ENCODE data around the gene TOB1.

TOB1 gene

GRCh38 chr17:50848039-50848438 is 18.1 kb downstream of the TOB1 start:
- Histone ChIP-seq H3K4me3 (ENCODE audit: low read depth in 1 of 2, low read length in 2 of 2) (no peak overlapping the region), H3K36me3 (ENCODE audit: control insufficient read depth in 1 of 2, insufficient read depth in 2 of 2, low read length in 2 of 2) (no peaks in the 10 kb centered on the region), H3K27me3 (ENCODE audit: control insufficient read depth in 1 of 2, insufficient read depth in 2 of 2, low read length in 2 of 2) (no peaks in the 10 kb centered on the region), H3K27ac (ENCODE audit: low read depth, low read length) (no peak overlapping the region), H3K9me3 (ENCODE audit: control insufficient read depth in 1 of 2, low read length in 2 of 2) (no peaks in the 10 kb centered on the region), H3K4me1 (ENCODE audit: control insufficient read depth in 1 of 2, insufficient read depth in 2 of 2, low read length in 2 of 2) (peaks cover 12 to 20% of the 10 kb centered on the region in 2 donors), H3K9ac (ENCODE audit: low read depth in 1 of 2, low read length in 2 of 2) (no peak overlapping the region)

GRCh38 chr17:50847566-50847965 is 18.6 kb downstream of the TOB1 start:
- H3K4me3 ChIP-seq (ENCODE audit: low read depth in 1 of 2, low read length in 2 of 2), result no peak overlapping the region
- H3K27me3 ChIP-seq (ENCODE audit: control insufficient read depth in 1 of 2, insufficient read depth in 2 of 2, low read length in 2 of 2), result no peaks in the 10 kb centered on the region
- H3K9me3 ChIP-seq (ENCODE audit: control insufficient read depth in 1 of 2, low read length in 2 of 2), result no peaks in the 10 kb centered on the region
- H3K36me3 ChIP-seq (ENCODE audit: control insufficient read depth in 1 of 2, insufficient read depth in 2 of 2, low read length in 2 of 2), result no peaks in the 10 kb centered on the region
- H3K27ac ChIP-seq (ENCODE audit: low read depth, low read length), result no peak overlapping the region
- no peak overlapping the region for H3K9ac ChIP-seq (ENCODE audit: low read depth in 1 of 2, low read length in 2 of 2)
- H3K4me1 ChIP-seq (ENCODE audit: control insufficient read depth in 1 of 2, insufficient read depth in 2 of 2, low read length in 2 of 2), result peaks cover 9 to 16% of the 10 kb centered on the region in 2 donors

- Histone ChIP-seq H3K4me1 (ENCODE audit: control insufficient read depth in 1 of 2, insufficient read depth in 2 of 2, low read length in 2 of 2) (no peaks in the 10 kb centered on the region), H3K36me3 (ENCODE audit: control insufficient read depth in 1 of 2, insufficient read depth in 2 of 2, low read length in 2 of 2) (no peaks in the 10 kb centered on the region), H3K27me3 (ENCODE audit: control insufficient read depth in 1 of 2, insufficient read depth in 2 of 2, low read length in 2 of 2) (no peaks in the 10 kb centered on the region), H3K9me3 (ENCODE audit: control insufficient read depth in 1 of 2, low read length in 2 of 2) (no peaks in the 10 kb centered on the region), H3K4me3 (ENCODE audit: low read depth in 1 of 2, low read length in 2 of 2) (no peak overlapping the region), H3K9ac (ENCODE audit: low read depth in 1 of 2, low read length in 2 of 2) (no peak overlapping the region), H3K27ac (ENCODE audit: low read depth, low read length) (no peak overlapping the region)
Measured at GRCh38 chr17:50845240-50846147, 20.7 kb downstream of the TOB1 start.

- Histone ChIP-seq H3K36me3 (ENCODE audit: control insufficient read depth in 1 of 2, insufficient read depth in 2 of 2, low read length in 2 of 2) (no peaks in the 10 kb centered on the region), H3K27ac (ENCODE audit: low read depth, low read length) (no peak overlapping the region), H3K9ac (ENCODE audit: low read depth in 1 of 2, low read length in 2 of 2) (no peak overlapping the region), H3K27me3 (ENCODE audit: control insufficient read depth in 1 of 2, insufficient read depth in 2 of 2, low read length in 2 of 2) (no peaks in the 10 kb centered on the region), H3K4me1 (ENCODE audit: control insufficient read depth in 1 of 2, insufficient read depth in 2 of 2, low read length in 2 of 2) (no peaks in the 10 kb centered on the region), H3K9me3 (ENCODE audit: control insufficient read depth in 1 of 2, low read length in 2 of 2) (no peaks in the 10 kb centered on the region), H3K4me3 (ENCODE audit: low read depth in 1 of 2, low read length in 2 of 2) (no peak overlapping the region)
Measured at GRCh38 chr17:50844117-50844700, 21.9 kb downstream of the TOB1 start.

- Histone ChIP-seq H3K27ac (ENCODE audit: low read depth, low read length) (no peak overlapping the region), H3K4me3 (ENCODE audit: low read depth in 1 of 2, low read length in 2 of 2) (no peak overlapping the region), H3K9ac (ENCODE audit: low read depth in 1 of 2, low read length in 2 of 2) (no peak overlapping the region), H3K27me3 (ENCODE audit: control insufficient read depth in 1 of 2, insufficient read depth in 2 of 2, low read length in 2 of 2) (no peaks in the 10 kb centered on the region), H3K4me1 (ENCODE audit: control insufficient read depth in 1 of 2, insufficient read depth in 2 of 2, low read length in 2 of 2) (no peaks in the 10 kb centered on the region), H3K9me3 (ENCODE audit: control insufficient read depth in 1 of 2, low read length in 2 of 2) (no peaks in the 10 kb centered on the region), H3K36me3 (ENCODE audit: control insufficient read depth in 1 of 2, insufficient read depth in 2 of 2, low read length in 2 of 2) (no peaks in the 10 kb centered on the region)
Measured at GRCh38 chr17:50843150-50843905, 22.8 kb downstream of the TOB1 start.

GRCh38 chr17:50842506-50843149 is 23.5 kb downstream of the TOB1 start:
- Histone ChIP-seq H3K27ac (ENCODE audit: low read depth, low read length) (no peak overlapping the region), H3K27me3 (ENCODE audit: control insufficient read depth in 1 of 2, insufficient read depth in 2 of 2, low read length in 2 of 2) (no peaks in the 10 kb centered on the region), H3K9me3 (ENCODE audit: control insufficient read depth in 1 of 2, low read length in 2 of 2) (no peaks in the 10 kb centered on the region), H3K4me1 (ENCODE audit: control insufficient read depth in 1 of 2, insufficient read depth in 2 of 2, low read length in 2 of 2) (no peaks in the 10 kb centered on the region), H3K9ac (ENCODE audit: low read depth in 1 of 2, low read length in 2 of 2) (no peak overlapping the region), H3K4me3 (ENCODE audit: low read depth in 1 of 2, low read length in 2 of 2) (no peak overlapping the region), H3K36me3 (ENCODE audit: control insufficient read depth in 1 of 2, insufficient read depth in 2 of 2, low read length in 2 of 2) (no peaks in the 10 kb centered on the region)

- no peak overlapping the region for H3K9ac ChIP-seq (ENCODE audit: low read depth in 1 of 2, low read length in 2 of 2)
- H3K4me3 ChIP-seq (ENCODE audit: low read depth in 1 of 2, low read length in 2 of 2), result no peak overlapping the region
- H3K27ac ChIP-seq (ENCODE audit: low read depth, low read length), result no peak overlapping the region
Measured at GRCh38 chr17:50841949-50842354, 24.2 kb downstream of the TOB1 start.

GRCh38 chr17:50841277-50841948 is 24.7 kb downstream of the TOB1 start:
- H3K4me3 ChIP-seq (ENCODE audit: low read depth in 1 of 2, low read length in 2 of 2), result no peak overlapping the region
- no peak overlapping the region for H3K9ac ChIP-seq (ENCODE audit: low read depth in 1 of 2, low read length in 2 of 2)
- H3K9me3 ChIP-seq (ENCODE audit: control insufficient read depth in 1 of 2, low read length in 2 of 2), result no peaks in the 10 kb centered on the region
- no peaks in the 10 kb centered on the region for H3K4me1 ChIP-seq (ENCODE audit: control insufficient read depth in 1 of 2, insufficient read depth in 2 of 2, low read length in 2 of 2)
- H3K27me3 ChIP-seq (ENCODE audit: control insufficient read depth in 1 of 2, insufficient read depth in 2 of 2, low read length in 2 of 2), result no peaks in the 10 kb centered on the region
- no peaks in the 10 kb centered on the region for H3K36me3 ChIP-seq (ENCODE audit: control insufficient read depth in 1 of 2, insufficient read depth in 2 of 2, low read length in 2 of 2)
- H3K27ac ChIP-seq (ENCODE audit: low read depth, low read length), result no peak overlapping the region

More at GRCh38 chr17:50841949-50842354, 24.2 kb downstream of the TOB1 start:
- H3K36me3 ChIP-seq (ENCODE audit: control insufficient read depth in 1 of 2, insufficient read depth in 2 of 2, low read length in 2 of 2), result no peaks in the 10 kb centered on the region
- H3K27me3 ChIP-seq (ENCODE audit: control insufficient read depth in 1 of 2, insufficient read depth in 2 of 2, low read length in 2 of 2), result no peaks in the 10 kb centered on the region
- no peaks in the 10 kb centered on the region for H3K4me1 ChIP-seq (ENCODE audit: control insufficient read depth in 1 of 2, insufficient read depth in 2 of 2, low read length in 2 of 2)
- H3K9me3 ChIP-seq (ENCODE audit: control insufficient read depth in 1 of 2, low read length in 2 of 2), result no peaks in the 10 kb centered on the region

GRCh38 chr17:50840311-50840851 is 25.8 kb downstream of the TOB1 start:
- Histone ChIP-seq H3K9ac (ENCODE audit: low read depth in 1 of 2, low read length in 2 of 2) (no peak overlapping the region), H3K9me3 (ENCODE audit: control insufficient read depth in 1 of 2, low read length in 2 of 2) (no peaks in the 10 kb centered on the region), H3K36me3 (ENCODE audit: control insufficient read depth in 1 of 2, insufficient read depth in 2 of 2, low read length in 2 of 2) (no peaks in the 10 kb centered on the region), H3K4me1 (ENCODE audit: control insufficient read depth in 1 of 2, insufficient read depth in 2 of 2, low read length in 2 of 2) (peaks cover 0 to under 1% of the 10 kb centered on the region in 2 donors), H3K27ac (ENCODE audit: low read depth, low read length) (no peak overlapping the region), H3K4me3 (ENCODE audit: low read depth in 1 of 2, low read length in 2 of 2) (no peak overlapping the region), H3K27me3 (ENCODE audit: control insufficient read depth in 1 of 2, insufficient read depth in 2 of 2, low read length in 2 of 2) (no peaks in the 10 kb centered on the region)

Data from duodenal mucosa (tissue), 2 donors.